Activated CD4-positive, alpha-beta T cell treated with anti-CD3 and anti-CD28 coated beads, Interleukin-2, amount 50 U/mL, for 1 hour (primary cell): ENCODE data around the gene ACAT2.
"Not testable (repeated sequence)": the region's sequence is repeated elsewhere in the genome, so short reads cannot be mapped to it uniquely, and the experiment has no call there.

Experiments
- DNase-seq: peaks from one replicate; pipeline ENCODE4 v3.0.0-alpha.2; 2020

ACAT2 gene

DNA sequence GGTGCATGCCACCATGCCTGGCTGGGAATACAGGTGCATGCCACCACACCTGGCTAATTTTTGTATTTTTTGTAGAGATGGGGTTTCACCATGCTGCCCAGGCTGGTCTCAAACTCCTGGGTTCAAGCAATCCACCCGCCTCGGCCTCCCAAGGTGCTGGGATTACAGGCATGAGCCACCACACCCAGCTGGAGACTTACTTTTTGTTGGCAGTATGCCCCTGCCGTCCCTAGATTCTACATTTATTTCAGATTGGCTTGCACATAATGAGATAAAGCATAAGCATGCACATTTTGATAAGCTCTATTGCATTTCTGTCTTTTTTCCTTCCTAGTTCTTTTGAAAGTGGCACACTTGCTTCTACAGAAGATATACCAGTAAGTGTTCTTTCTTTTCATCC, 54.9 kb downstream of the ACAT2 start:
- not testable (repeated sequence) for DNase-seq

DNA sequence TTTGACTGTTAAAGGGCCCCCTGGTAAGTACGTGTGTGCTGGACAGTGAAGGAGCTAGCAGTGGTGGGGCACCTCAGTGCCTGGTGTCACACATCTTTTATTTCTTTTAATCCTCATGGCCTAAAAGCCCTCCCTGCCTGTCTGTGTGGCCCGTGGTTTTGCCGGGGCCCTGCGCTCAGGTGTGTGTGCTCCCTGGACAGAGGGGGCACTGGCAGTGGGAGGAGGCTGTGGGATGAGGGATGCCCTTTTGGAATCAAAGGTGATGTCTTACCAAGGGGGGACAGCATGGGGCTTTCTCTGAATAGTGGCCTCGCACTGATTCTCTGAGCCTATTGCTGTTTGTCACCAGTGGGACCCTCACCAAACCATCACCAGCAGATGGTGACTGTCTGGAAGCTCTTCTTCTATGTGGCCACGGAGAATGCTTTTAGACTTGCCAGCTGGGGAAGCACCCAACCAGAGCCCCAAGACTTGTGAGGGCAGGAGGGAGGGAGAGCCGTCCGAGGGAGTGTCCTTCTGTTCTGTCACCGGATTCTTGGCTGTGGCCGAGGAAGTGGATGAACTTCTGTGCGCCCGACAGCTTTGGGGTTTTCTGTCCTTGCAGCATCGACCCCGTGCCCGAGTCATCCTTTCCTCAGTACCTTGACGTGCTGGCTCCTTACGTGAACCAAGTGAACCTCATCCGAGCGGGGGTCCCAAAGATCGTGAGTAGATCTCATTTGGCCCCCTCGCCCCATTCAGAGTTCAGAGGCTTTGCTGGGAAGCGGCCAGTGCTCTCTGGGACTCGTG, 56.3 kb downstream of the ACAT2 start:
- no peak for DNase-seq

DNA sequence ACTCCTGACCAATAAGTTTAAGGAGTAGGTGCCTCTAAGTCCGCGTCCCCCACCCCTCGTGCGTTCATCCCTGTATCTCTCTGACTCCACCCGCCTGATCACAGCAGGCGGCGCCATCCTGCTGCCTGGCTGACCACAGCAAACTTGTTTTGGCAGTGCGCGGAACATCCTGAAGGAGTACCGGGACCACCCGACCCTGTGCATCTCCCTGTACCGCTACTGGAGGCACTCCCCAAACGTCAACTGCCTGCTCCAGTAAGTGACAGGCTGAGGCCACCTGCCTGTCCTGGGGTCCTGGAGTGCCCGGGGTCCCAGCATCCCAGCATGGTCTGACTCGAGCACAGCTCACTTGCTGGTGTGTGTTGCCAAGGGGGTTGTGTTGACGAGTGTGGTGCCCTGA, 57.3 kb downstream of the ACAT2 start:
- no peak for DNase-seq

DNA sequence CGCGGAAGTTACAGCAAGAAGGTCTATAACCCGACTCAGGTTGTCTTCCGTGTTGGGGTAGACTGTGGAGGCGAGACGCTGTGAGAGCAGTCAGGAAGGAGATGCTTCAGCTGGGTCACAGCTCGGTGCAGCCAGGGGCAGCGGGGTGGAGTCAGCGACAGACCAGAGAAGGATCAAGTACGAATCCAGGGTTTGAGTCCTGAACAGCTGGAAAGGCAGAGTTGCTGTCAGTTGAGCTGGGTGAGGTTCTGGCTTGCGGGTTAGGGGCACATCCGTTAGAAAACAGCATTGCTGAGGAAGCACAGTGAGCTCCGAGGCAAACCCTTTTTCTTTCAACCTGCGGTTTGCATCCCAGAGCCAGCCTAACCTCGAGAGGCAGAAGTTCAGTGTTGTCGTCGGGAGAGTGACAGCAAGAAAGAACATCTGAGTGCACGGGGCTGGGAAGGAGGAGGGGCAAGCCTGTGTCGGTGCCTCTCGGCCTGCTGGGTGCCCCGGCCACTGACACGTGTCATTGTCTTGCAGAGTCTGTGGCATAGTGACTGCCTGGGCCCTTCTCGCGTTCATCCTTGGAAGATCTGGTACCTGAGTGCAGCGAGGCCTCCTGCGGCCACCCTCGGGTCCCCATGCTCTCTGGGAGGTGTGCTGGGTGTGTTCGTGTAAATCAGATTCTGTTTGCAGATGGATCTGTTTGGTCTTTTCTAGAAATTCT, 58.2 kb downstream of the ACAT2 start:
- DNase-seq, result peak; percentile 20

DNA sequence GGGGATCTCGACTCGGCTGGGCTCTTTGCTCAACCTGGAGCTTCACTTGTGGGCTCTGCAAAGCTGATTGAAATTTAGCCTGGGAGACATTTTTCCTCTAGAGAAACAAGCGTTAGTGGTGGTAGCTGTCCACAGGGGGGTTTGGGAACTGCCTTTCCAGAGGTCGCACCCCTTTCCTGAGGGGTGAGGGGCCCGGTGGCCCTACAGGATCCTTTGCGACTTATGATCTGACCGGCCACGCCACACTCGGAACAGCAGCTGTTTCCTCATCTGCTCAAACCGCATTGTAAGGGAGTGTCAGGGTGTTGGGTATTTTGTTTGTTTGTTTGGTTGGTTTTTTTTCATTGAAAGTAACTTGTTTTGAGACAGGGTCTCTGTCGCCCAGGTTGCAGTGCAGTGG, 59.3 kb downstream of the ACAT2 start:
- no peak for DNase-seq

DNA sequence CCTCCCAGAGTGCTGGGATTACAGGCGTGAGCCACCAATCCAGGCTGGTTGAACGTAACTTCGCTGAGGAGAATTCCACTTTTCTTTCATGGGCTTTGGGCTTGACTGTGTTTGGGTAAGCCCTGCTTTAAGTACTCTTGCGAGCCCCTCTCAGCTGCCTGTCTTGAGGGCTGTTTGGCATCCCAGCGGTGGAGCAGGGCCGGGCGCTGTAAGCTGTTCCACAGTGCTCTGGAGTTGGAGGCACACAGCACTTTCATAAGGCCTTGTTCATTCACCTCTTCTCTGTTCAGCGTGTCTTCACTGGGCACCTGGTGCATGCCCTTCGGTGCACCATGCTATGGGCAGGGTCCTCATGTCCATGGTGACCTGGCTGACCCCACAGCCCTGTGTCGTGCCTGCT, 59.9 kb downstream of the ACAT2 start:
- no peak for DNase-seq

DNA sequence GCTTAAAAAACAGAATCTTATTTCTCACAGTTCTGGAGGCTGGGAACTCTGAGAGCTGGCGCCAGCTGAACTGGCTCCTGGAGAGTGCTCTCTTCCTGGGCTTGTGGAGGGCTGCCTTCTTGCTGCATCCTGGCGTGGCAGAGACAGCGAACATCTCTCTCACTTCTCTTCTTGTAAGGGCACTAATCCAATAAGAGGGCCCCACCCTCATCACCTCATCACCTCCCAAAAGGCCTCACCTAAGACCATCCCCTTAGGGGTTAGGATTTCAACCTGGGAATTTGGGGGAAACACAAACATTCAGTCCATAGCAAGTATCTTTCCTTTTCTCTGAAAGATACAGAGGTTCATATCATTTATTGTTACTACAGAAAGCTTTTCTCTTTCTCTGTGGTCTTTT, 62.1 kb downstream of the ACAT2 start:
- DNase-seq, result no peak

DNA sequence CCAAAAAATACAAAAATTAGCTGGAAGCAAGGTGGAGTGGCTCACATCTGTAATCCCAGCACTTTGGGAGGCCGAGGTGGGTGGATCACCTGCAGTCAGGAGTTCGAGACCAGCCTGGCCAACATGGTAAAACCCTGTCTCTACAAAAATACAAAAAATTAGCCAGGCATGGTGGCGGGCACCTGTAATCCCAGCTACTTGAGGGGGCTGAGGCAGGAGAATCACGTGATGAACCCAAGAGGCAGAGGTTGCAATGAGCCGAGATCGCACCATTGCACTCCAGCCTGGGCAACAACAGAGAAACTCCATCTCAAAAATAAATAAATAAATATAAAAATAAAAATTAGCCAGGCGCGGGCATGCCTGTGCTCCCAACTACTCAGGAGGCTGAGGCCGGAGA, 62.8 kb downstream of the ACAT2 start:
- not testable (repeated sequence) for DNase-seq

DNA sequence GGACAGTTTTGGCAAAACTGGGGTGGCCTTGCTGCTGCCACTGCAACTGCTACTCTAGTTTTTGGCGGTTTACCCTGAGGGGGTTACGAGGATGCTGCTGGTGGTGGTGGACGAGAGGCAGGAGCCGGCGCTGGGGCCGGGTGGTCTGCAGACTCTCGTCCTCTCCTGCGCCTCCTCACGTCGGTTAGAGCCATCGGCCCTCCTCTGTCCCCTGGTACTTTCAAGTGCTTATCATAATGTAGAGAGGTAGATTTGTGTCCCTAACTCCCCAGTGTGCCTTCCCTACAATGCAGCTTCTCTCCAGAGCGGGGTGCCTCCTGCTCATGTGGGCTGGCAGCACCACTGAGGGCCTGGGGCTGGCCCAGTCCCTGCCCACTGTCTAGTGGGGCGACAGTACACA, 64.2 kb downstream of the ACAT2 start:
- DNase-seq, result no peak

DNA sequence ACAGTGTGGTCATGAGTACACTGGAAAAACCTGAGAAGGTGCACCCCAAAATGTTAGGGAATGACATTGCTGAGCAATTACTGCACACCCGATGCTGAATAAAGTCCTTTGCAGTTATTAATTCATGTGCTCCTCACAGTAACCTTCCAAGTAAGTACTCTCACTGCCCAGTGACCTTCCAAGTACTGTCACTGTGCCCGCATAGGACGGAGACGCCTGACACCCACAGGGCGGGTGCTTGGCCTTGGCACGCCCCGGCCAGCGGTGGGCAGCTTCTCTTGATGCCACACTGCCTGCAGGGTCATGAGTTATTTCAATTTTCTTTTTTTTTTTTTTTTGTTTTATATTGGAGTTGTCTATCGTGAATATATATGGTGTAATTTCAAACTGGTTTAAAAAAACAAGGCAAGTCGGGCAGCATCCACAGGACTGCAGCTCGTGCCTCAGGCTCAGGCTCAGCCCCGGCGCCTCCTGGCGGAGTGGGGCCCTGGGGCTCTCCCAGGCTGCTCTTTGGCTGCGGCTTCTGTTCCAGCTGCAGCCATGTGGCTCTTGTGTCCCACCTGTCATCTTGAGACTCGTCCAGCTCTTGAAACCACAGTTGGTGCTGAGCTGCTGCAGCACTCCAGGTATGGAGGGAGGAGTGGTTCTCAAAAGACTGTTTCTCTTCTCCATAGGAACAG, 65.3 kb downstream of the ACAT2 start:
- DNase-seq, result no peak

DNA sequence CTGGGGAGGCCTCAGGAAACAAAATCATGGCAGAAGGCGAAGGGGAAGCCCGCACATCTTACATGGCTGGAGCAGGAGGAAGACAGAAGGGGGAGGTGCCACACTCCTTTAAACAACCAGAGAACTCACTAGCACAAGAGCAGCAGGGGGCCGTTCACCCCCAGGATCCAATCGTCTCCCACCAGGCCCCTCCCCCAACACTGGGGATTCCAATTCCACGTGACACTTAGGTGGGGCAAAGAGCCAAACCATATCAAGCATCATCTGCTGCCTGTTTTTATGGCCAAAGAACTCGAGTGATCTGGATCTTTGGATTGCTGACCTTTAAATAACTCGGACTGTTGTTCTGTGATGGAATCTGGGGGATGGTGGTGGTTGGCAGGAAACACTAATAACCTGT, 66.2 kb downstream of the ACAT2 start:
- DNase-seq, result no peak
